ENCODE results near the gene LRRC71. TPM values are rescaled to one million over a fixed set of nuclear protein-coding genes. Genes with fewer than 3 reads are reported as not detected.
A peak's percentile ranks its signal among the peaks of the same experiment; 100 is the strongest.

LRRC71 gene
- total RNA-seq, 1 experiment from 2014 or later, result not detected

DNA sequence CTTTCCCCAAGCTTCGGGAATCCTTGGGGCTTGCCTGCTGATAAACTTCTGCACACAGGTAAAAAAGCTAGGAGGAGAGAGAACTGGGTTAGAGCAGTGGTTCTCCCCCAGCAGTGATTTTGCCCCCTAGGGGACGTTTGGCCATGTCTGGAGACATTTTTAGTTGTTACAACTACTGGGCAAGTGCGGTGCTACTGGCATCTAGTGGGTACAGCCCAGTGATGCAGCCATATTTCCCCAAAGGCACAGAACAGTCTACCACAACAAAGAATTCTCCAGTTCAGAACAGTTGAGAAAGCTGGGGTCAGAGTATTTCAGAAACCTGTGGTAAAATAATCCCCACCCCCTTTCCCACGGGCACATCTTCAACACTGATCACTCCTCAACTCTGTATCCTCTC is 41.3 kb downstream of the LRRC71 start:
- no TSS peak for BruUV-seq (replicated peaks)
- CTCF ChIA-PET, result interaction anchor here (0.6 to 3.0 kb wide), 5 partner anchors 12 to 123 kb away, joined by 3 to 7 read pairs (median 4); no protein-coding TSS in a partner anchor

DNA sequence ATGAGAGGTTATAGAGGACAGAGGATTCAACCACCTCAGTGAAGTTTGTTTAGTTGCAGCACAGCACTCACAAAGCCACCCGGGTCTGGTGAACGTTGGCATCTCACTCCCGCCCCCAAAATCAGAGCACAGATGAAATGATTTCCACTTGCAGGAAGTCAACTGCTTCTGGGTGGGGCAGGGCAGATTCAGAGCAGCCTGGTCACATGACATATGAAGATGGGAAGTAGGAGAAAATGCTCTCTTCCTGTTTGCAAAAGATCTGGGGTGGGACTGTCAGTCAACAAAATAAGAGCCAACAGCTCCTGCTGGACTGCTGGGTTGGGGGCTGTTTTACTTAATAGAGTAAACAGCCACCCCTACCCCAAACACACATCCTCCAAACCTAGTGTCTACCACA is 43.2 kb downstream of the LRRC71 start:
- BruUV-seq (replicated peaks), result no TSS peak
- TF ChIP-seq, protein P1, sequence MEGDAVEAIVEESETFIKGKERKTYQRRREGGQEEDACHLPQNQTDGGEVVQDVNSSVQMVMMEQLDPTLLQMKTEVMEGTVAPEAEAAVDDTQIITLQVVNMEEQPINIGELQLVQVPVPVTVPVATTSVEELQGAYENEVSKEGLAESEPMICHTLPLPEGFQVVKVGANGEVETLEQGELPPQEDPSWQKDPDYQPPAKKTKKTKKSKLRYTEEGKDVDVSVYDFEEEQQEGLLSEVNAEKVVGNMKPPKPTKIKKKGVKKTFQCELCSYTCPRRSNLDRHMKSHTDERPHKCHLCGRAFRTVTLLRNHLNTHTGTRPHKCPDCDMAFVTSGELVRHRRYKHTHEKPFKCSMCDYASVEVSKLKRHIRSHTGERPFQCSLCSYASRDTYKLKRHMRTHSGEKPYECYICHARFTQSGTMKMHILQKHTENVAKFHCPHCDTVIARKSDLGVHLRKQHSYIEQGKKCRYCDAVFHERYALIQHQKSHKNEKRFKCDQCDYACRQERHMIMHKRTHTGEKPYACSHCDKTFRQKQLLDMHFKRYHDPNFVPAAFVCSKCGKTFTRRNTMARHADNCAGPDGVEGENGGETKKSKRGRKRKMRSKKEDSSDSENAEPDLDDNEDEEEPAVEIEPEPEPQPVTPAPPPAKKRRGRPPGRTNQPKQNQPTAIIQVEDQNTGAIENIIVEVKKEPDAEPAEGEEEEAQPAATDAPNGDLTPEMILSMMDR (IDR thresholded peaks at IDR 0.05; ENCODE audit: unreplicated experiment), result no peak
- no peak overlapping the region for H3K27ac Mint-ChIP-seq (ENCODE audit: low read depth, unreplicated experiment)
- no peak overlapping the region for H3K4me3 Mint-ChIP-seq (ENCODE audit: unreplicated experiment)
- ChIA-PET POLR2A (no interaction called here), CTCF (interaction anchor here (1.1 kb wide), 1 partner anchor 77 kb away, joined by 3 read pairs; no protein-coding TSS in a partner anchor)
- H3K36me3 Mint-ChIP-seq (ENCODE audit: insufficient read depth, unreplicated experiment), result peaks cover 52% of the 10 kb centered on the region
- peaks cover 7% of the 10 kb centered on the region for H3K4me1 Mint-ChIP-seq (ENCODE audit: insufficient read depth, unreplicated experiment)
- no peak for DNase-seq (ENCODE audit: unreplicated experiment)
- H3K27me3 Mint-ChIP-seq (ENCODE audit: insufficient read depth, unreplicated experiment), result no peaks in the 10 kb centered on the region
- H3K9me3 Mint-ChIP-seq (ENCODE audit: unreplicated experiment), result no peaks in the 10 kb centered on the region
- intact Hi-C loops (cut with micrococcal nuclease), result loop anchor here (10.0 kb wide), 1 partner anchor 101 kb away; no protein-coding TSS in a partner anchor

More for the DNA sequence above, 41.3 kb downstream of the LRRC71 start:
- intact Hi-C loops (cut with micrococcal nuclease), result loop anchor here (10.0 kb wide), 1 partner anchor 103 kb away; no protein-coding TSS in a partner anchor
- no peak overlapping the region for H3K4me3 Mint-ChIP-seq (ENCODE audit: unreplicated experiment)
- peaks cover 66% of the 10 kb centered on the region for H3K36me3 Mint-ChIP-seq (ENCODE audit: insufficient read depth, unreplicated experiment)
- no peak for DNase-seq (ENCODE audit: unreplicated experiment)
- POLR2A ChIA-PET, result no interaction called here
- H3K4me1 Mint-ChIP-seq (ENCODE audit: insufficient read depth, unreplicated experiment), result peaks cover 11% of the 10 kb centered on the region
- H3K27me3 Mint-ChIP-seq (ENCODE audit: insufficient read depth, unreplicated experiment), result no peaks in the 10 kb centered on the region
- TF ChIP-seq, protein P1 (IDR thresholded peaks at IDR 0.05; ENCODE audit: unreplicated experiment), result no peak
- H3K9me3 Mint-ChIP-seq (ENCODE audit: unreplicated experiment), result no peaks in the 10 kb centered on the region
- H3K27ac Mint-ChIP-seq (ENCODE audit: low read depth, unreplicated experiment), result peak overlapping the region; percentile 28

DNA sequence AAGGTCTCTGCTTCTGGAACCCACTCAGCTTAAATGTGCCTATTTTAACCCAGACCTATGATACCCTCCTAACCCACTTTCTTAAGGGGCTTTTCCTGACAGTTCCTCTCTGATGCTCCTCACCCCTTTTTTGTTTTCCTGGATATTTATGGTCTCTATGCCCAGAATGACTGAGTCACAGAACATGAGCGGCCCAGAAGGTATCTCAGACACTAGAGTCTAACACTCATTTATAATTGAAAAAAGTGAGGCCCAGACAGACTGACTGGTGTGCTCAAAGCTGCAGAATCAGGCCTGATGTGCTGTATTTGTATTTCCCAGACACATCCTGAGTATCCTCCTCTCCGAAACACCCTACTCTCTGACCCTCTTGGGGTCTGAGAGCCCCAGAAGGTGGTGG is 44.0 kb downstream of the LRRC71 start:
- DNase-seq (ENCODE audit: unreplicated experiment), result no peak
- H3K27ac Mint-ChIP-seq (ENCODE audit: low read depth, unreplicated experiment), result no peak overlapping the region
- TF ChIP-seq, protein P1 (IDR thresholded peaks at IDR 0.05; ENCODE audit: unreplicated experiment), result no peak
- CTCF ChIA-PET, result interaction anchor here (0.6 to 0.9 kb wide), 3 partner anchors 17 to 500 kb away, joined by 3 read pairs; no protein-coding TSS in a partner anchor
- H3K27me3 Mint-ChIP-seq (ENCODE audit: insufficient read depth, unreplicated experiment), result no peaks in the 10 kb centered on the region
- no TSS peak for BruUV-seq (replicated peaks)
- H3K9me3 Mint-ChIP-seq (ENCODE audit: unreplicated experiment), result no peaks in the 10 kb centered on the region
- POLR2A ChIA-PET, result no interaction called here
- intact Hi-C loops (cut with micrococcal nuclease), result loop anchor here (10.0 kb wide), 1 partner anchor 100 kb away; no protein-coding TSS in a partner anchor
- no peak overlapping the region for H3K4me3 Mint-ChIP-seq (ENCODE audit: unreplicated experiment)
- peaks cover 49% of the 10 kb centered on the region for H3K36me3 Mint-ChIP-seq (ENCODE audit: insufficient read depth, unreplicated experiment)
- peaks cover 7% of the 10 kb centered on the region for H3K4me1 Mint-ChIP-seq (ENCODE audit: insufficient read depth, unreplicated experiment)

DNA sequence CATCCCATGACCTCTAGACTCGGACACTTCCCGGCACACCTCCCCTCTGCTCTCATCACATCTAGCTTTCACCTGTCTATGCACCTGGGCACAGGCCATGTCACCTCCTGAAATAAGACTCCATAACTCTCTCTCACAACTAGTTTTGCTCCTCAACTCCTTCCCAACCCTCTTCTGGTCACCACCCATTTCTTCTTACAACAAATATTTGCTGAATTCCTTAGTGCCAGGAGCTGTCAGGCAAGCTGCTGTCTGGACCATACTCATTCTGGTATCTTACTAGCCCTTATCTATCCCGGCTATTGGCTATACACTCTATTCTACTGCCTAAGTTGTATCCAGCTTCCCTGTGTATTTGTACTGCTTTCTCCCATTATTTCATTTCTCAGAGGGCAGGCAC is 49.1 kb downstream of the LRRC71 start:
- no peak overlapping the region for H3K4me3 Mint-ChIP-seq (ENCODE audit: unreplicated experiment)
- H3K9me3 Mint-ChIP-seq (ENCODE audit: unreplicated experiment), result no peaks in the 10 kb centered on the region
- no peaks in the 10 kb centered on the region for H3K4me1 Mint-ChIP-seq (ENCODE audit: insufficient read depth, unreplicated experiment)
- TF ChIP-seq, protein P1 (IDR thresholded peaks at IDR 0.05; ENCODE audit: unreplicated experiment), result no peak
- no peak overlapping the region for H3K27ac Mint-ChIP-seq (ENCODE audit: low read depth, unreplicated experiment)
- H3K27me3 Mint-ChIP-seq (ENCODE audit: insufficient read depth, unreplicated experiment), result no peaks in the 10 kb centered on the region
- CTCF ChIA-PET, result interaction anchor here (0.6 to 2.5 kb wide), 5 partner anchors 11 to 90 kb away, joined by 3 to 10 read pairs (median 3); no protein-coding TSS in a partner anchor
- DNase-seq (ENCODE audit: unreplicated experiment), result no peak
- H3K36me3 Mint-ChIP-seq (ENCODE audit: insufficient read depth, unreplicated experiment), result peaks cover 26% of the 10 kb centered on the region
- no TSS peak for BruUV-seq (replicated peaks)
- intact Hi-C loops (cut with micrococcal nuclease), result loop anchor here (10.0 kb wide), 1 partner anchor 95 kb away; no protein-coding TSS in a partner anchor
- POLR2A ChIA-PET, result interaction anchor here (0.7 kb wide), 1 partner anchor 168 kb away, joined by 3 read pairs; no protein-coding TSS in a partner anchor
